Measurements from ENCODE around the gene KLHL26.

KLHL26 gene

GRCh38 chr19:18616023-18616422 lies 20.8 kb upstream of the KLHL26 start:
- no peak for DNase-seq (ENCODE audit: low spot score)

- no peak for DNase-seq (ENCODE audit: low spot score)
Observed at GRCh38 chr19:18617562-18617961, 19.3 kb upstream of the KLHL26 start.

- no peak for DNase-seq (ENCODE audit: low spot score)
Observed at GRCh38 chr19:18618236-18618635, 18.6 kb upstream of the KLHL26 start.

DNA sequence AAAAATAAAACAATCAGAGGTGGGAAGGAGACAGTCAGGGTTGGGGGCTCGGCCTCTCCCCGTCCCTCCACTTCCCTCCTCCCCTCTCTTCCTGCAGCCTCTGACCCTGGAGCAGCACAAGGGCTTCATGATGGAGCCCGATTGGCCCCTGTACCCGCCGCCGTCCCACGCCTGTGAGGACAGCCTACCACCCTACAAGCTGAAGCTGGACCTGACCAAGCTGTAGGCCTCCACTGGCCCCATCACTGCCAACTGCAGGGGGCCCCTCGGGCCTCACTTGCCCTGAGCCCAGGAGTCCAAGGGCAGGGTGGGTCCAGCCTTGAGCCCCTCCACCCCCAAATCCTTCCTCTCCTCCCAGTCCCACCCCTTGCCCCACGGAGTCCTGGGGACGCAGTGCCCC lies 16.5 kb upstream of the KLHL26 start:
- no peak for DNase-seq (ENCODE audit: low spot score)

GRCh38 chr19:18620902-18621301 lies 15.9 kb upstream of the KLHL26 start:
- no peak for DNase-seq (ENCODE audit: low spot score)

GRCh38 chr19:18626906-18627305 lies 9.9 kb upstream of the KLHL26 start:
- DNase-seq (ENCODE audit: low spot score) = no peak

- no peak for DNase-seq (ENCODE audit: low spot score)
Observed at GRCh38 chr19:18629166-18630088, 7.4 kb upstream of the KLHL26 start.

DNA sequence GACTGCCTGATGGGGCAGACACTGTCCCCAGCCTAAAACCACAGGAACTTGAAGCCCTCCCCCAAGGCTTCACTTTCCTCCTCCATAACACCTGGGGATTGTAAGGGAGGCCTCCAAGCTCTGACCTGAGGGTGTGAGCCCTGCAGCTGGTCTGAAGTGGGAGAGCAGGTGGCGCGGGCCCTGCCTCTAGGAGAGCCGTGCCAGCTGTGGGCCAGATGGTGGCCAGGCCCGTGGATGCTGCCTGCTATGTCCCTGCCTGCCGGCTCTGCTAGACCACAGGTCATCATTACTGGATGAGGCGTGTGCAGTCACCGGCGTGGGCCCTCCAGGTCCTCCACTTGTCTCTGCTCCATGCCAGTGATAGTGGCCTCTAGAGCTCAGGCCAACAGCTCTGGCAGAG lies 3.5 kb upstream of the KLHL26 start:
- DNase-seq (ENCODE audit: low spot score) = peak; percentile 21

GRCh38 chr19:18634612-18635297 lies 2.1 kb upstream of the KLHL26 start:
- peak; percentile 61 for DNase-seq (ENCODE audit: low spot score)

DNA sequence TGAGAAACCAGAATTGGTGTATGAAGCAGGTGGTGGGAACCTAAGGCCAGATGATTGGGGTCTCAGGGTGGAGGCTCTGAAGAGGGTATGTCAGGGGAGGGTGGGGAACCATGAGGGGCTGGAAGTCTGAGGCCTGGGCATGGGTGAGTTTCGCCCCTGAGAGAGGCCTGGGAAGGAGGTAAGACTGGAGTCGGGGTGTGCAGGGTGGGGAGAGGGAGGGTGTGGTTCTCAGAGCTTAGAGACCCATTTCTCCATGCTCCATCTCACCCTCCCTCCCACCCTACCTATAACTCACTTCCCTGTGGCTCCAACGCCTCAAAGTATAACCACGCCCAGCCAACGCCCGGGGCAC lies 1.0 kb upstream of the KLHL26 start:
- DNase-seq (ENCODE audit: low spot score) = no peak

DNA sequence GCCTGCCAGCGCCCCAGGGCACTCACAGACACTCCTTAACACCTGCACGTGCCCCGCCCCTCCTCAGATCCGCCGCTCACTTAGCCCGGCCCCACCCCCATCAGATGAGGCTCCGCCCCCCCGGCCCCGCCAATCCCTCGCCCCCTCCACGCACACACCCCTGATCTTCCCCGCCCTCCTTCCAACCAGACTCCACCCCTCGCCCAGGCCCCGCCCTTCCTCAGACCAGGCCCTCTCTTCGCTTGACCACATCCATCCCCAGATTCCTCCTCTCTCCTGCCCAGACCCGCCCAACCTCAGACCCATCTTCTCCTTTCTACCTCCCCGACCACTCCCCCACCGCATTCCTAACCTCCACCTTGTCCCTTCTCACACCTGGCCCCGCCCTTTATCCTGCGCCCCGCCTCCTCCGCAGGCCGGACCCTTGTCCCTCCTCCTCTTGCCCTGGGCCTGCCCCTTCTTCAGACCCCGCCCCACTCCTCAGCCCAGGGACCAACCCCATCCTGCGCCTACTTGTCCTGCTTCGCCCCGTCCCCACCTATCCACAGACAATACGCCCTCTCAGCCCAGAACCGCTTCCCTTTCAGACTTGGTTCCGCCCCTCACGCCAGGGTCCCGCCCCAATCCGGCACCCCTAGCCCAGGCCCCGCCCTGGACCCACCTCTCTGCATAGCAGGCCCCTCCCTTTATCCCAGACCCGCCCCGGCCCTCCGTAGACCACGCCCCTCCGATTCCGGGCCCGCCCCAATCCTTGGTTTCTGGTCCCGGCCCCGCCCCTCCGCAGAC lies 452 bp upstream of the KLHL26 start:
- peak; percentile 94 for DNase-seq (ENCODE audit: low spot score)

DNA sequence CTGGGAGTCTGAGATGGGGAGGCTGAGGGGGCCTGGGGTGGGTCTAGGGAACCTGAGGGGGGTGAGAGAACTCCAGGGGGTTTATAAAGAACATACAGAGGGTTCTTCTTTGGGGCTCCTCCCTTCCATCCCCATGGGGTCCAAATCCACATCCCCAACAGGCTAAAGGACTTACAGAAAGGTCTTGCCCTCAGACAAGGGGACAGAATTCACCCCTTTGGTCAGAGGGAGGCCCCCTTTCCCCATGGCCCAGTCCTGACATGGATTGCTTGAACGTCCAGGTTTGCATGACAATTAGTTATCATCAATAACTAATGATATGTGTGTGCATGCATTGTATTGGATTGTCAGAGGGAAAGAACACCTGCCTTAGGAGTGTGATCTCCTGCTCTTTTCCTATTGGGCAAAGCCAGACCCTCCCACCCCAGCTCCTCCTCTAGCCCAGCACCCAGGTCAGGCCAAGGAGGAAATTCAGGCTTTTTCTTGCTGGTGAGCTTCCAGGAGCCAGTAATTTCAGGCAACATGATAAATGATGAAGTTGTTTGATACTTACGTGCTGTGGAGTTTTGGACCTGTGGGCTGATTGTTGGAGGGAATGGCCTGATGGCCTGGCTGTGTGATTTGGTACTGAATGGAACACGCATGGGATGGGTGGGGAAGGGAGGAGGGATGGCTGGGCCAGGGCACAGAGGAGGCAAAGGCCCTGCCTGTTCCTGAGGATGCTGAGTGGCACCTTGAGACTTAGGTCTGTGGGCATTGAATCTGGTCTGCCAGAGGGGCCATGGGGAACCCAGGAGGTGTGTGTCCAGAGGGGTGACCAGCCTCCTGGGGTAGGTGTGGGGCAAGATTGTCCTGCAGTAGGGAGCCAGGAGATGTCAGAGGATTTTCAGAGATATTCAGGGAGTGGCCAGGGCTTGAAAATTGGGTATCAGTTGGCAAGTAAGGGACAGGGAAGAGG lies 1.1 kb downstream of the KLHL26 start:
- DNase-seq (ENCODE audit: low spot score) = peak; percentile 18

DNA sequence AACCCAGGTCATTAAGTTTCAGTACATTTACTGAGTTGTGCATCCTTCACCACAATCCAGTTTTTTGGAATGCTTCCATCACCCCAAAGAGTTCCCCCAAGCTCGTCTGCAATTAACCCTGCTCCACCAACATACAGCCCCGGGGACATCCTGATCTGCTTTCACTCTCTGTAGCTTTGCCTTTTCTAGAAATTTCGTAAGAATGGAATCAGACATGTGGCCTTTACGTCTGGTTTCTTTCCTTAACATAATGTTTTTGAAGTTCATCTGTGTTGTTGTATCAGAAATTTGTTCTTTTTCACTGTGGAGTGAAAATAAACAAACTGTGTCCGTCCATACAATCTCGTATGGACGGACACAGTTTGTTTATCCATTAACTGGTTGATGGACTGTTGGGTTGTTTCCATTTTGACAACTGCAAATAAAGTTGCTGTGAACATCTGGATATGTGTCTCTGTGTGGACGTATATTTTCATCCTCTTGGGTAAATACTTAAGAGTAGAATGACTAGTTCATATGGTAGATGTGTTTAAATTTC lies 2.9 kb downstream of the KLHL26 start:
- DNase-seq (ENCODE audit: low spot score) = no peak

DNA sequence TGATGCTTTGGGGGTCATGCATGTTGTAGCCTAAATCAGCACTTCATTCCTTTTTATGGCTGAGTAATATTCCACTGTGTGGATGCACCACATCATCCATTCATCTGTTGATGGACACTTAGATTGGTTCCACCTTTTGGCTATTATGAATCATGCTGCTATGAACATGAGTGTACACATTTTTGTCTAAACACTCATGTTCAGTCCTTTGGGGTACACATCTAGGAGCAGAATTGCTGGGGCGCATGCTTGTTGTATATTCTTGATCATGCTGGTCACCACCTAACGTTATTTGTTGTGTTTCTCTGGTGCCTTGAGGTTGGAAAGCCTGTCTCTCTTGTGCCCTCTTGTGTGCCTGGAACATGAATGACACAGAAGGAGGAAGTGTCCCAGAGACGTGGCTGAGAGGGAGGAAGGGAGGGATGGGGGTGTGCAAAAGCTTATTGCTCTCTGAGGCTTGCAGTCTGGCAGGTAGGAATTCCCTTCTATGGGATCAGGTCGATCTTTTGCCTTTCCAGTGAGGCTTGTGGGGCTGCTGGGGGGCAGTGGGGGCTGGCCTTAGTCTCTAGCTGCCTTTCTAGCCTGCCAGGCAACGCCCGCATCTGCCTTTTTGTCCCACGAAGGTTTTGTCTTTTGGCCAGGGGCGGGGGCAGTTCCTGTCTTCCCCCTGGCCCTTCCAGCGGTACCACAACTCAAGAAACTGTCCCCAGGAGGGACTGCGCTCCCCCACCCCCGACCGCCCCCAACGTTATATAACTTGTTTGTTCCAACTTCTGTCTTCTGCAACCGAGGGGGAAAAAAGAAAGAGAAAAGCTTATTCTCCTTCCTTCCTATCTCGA lies 7.6 kb downstream of the KLHL26 start:
- no peak for DNase-seq (ENCODE audit: low spot score)

DNA sequence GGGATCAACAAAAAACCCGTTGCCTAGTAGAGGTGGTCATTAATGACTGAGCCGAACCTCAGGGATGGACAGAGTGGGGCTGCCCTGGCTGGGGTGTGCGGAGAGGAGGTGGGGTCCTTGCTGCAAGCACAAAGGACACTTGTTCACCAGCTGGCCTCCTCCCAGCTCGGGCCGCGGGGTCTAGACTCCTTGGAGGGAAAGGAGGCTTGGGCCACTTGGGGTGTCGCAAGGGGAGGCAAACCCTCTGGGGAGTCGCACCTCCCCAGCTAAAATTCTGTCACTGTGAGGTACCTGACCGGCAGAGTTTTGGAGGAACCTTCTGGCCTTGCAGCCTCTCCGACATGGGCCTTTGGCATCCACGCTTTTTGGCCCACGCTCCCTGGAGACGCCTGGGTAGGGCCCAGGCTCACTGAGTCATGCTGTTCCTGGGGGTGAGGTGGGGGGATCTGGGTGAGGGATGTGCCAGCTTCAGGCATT lies 8.2 kb downstream of the KLHL26 start:
- DNase-seq (ENCODE audit: low spot score) = no peak

- DNase-seq (ENCODE audit: low spot score) = no peak
Observed at GRCh38 chr19:18646535-18647370, 9.9 kb downstream of the KLHL26 start.

DNA sequence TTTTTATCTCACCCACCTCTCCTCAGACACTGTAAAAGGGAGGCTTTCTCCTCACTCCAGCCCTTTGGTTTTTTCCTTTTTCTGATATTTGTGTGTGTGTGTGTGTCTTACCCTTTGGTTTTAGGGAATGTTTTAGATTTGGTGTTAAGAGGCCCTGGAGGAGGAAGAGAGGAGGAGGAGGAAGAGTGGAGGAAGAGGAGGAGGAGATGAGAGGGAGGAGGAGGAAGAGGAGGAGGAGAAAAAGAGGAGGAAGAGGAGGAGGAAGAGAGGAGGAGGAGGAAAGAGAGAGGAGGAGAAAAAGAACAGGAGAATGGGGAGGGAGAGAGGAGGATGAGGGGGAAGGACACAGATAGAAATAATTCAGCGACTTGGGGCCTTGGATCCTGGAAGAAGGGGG lies 10.5 kb downstream of the KLHL26 start:
- no peak for DNase-seq (ENCODE audit: low spot score)

- DNase-seq (ENCODE audit: low spot score) = no peak
Observed at GRCh38 chr19:18647807-18648206, 11.0 kb downstream of the KLHL26 start.

DNA sequence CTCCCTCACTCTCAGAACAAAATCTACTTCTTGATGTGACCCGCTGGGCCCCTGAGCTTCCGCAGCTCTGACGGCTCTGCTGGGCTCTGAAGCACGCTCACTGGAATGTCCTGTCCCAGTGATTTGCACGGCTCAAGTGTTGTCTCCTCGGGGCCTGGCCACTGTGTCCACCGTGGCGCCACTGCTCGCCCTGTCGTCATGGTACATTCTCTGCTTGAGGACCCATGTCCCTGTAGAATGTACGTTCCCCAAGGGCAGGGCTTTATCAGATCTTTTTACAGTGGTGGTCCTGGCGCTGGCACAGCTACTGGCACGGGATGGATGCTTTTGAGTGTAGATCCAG lies 12.1 kb downstream of the KLHL26 start:
- no peak for DNase-seq (ENCODE audit: low spot score)
